ENCODE measurements around the gene SLC13A3.

The SLC13A3 gene

DNA sequence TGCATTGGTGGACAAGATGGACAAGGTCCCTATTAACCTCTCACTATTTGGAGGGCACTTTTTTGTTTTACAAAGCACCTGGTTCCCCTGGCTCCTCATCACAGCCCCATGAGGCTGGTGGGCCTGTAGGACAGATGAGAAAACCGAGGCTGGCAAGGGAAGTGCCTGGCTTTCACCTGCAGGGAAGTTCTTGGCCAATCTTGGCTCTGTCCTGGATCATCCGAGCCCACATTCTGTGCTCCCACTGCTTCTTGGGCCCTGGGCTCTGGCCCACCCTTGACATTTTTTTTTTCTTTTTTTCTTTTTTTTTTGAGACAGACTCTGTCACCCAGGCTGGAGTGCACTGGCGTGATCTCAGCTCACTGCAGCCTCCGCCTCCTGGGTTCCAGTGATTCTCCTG is 14.7 kb downstream of the SLC13A3 start:
- Histone ChIP-seq H3K9ac (ENCODE audit: low read depth, low read length, poor library complexity) (no peak overlapping the region), H3K4me2 (ENCODE audit: insufficient read depth, low read length, poor library complexity, severe bottlenecking) (no peak overlapping the region), H2AK5ac (ENCODE audit: low read depth, low read length) (no peak overlapping the region), H3K27ac (replicated peaks; ENCODE audit: low read length) (no peak overlapping the region), H2BK120ac (ENCODE audit: low read depth, low read length) (no peak overlapping the region), H3K4me1 (ENCODE audit: control insufficient read depth in 2 of 2, insufficient read depth in 1 of 2, low read depth in 1 of 2, low read length in 2 of 2) (peaks cover 11 to 19% of the 10 kb centered on the region in 2 donors), H3K4ac (ENCODE audit: low read length) (no peak overlapping the region), H3K27me3 (ENCODE audit: control insufficient read depth in 3 of 3, insufficient read depth in 3 of 3, low read depth in 1 of 3, low read length in 3 of 3) (no peaks in the 10 kb centered on the region), H2BK15ac (ENCODE audit: low read length) (no peak overlapping the region), H3K14ac (ENCODE audit: low read length) (no peak overlapping the region), H3K23ac (ENCODE audit: low read depth, low read length, poor library complexity) (no peak overlapping the region), H3K4me3 (ENCODE audit: low read length in 2 of 2) (no peak overlapping the region), H3K18ac (ENCODE audit: low read length) (no peak overlapping the region), H4K91ac (ENCODE audit: low read depth, low read length, poor library complexity) (no peak overlapping the region), H2BK12ac (ENCODE audit: low read length) (no peak overlapping the region), H3K9me3 (replicated peaks in 1 of 2; ENCODE audit: control insufficient read depth in 2 of 2, insufficient read depth in 1 of 2, low read depth in 1 of 2, low read length in 2 of 2) (no peaks in the 10 kb centered on the region), H3K36me3 (replicated peaks in 1 of 2; ENCODE audit: control insufficient read depth in 2 of 2, insufficient read depth in 2 of 2, low read length in 2 of 2) (no peaks in the 10 kb centered on the region), H2AFZ (ENCODE audit: low read length) (no peak overlapping the region), H4K8ac (ENCODE audit: low read depth, low read length) (no peak overlapping the region), H2BK5ac (ENCODE audit: low read length) (no peak overlapping the region), H3K79me1 (ENCODE audit: low read depth, low read length) (no peaks in the 10 kb centered on the region)
- no peak for DNase-seq (ENCODE audit: low spot score)
- WGBS, 2 donors (ENCODE audit: extremely low coverage in 2 of 2, insufficient read length in 2 of 2, insufficient replicate concordance in 1 of 2): no CpG with 5 or more reads among the region's 4 CpGs

DNA sequence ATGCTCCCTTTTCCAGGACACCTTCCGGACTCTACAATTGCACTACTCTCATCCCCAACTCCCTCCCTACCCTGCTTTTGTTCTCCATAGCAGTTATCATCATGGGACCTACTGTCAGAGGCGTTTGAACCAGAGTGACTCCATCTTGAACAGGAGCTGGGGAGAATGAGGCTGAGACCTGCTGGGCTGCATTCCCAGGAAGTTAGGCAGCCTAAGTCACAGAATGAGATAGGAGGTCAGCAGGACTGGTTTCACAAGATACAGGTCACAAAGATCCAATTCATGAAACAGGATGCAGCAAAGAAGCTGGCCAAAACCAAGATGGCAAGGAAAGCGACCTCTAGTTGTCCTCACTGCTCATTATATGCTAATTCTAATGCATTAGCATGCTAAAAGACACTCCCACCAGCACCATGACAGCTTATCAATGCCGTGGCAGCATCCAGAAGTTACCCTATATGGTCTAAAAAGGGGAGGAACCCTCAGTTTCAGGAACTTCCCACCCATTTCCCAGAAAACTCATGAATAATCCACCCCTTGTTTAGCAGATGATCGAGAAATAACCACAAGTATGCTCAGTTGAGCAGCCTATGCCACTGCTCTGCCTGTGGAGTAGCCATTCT is 15.6 kb downstream of the SLC13A3 start:
- no CpG with 5 or more reads among the region's 5 CpGs for whole genome bisulfite sequencing, 2 donors (ENCODE audit: extremely low coverage in 2 of 2, insufficient read length in 2 of 2, insufficient replicate concordance in 1 of 2)
- H2AK5ac ChIP-seq (ENCODE audit: low read depth, low read length): no peak overlapping the region
- no peak overlapping the region for H2BK5ac ChIP-seq (ENCODE audit: low read length)
- no peak overlapping the region for H2BK15ac ChIP-seq (ENCODE audit: low read length)
- no peak overlapping the region for H4K91ac ChIP-seq (ENCODE audit: low read depth, low read length, poor library complexity)
- H3K18ac ChIP-seq (ENCODE audit: low read length): no peak overlapping the region
- H3K4me2 ChIP-seq (ENCODE audit: insufficient read depth, low read length, poor library complexity, severe bottlenecking): no peak overlapping the region
- H3K14ac ChIP-seq (ENCODE audit: low read length): no peak overlapping the region
- no peaks in the 10 kb centered on the region for H3K9me3 ChIP-seq (replicated peaks in 1 of 2; ENCODE audit: control insufficient read depth in 2 of 2, insufficient read depth in 1 of 2, low read depth in 1 of 2, low read length in 2 of 2)
- H3K79me1 ChIP-seq (ENCODE audit: low read depth, low read length): no peaks in the 10 kb centered on the region
- no peak overlapping the region for H3K27ac ChIP-seq (replicated peaks; ENCODE audit: low read length)
- no peak for DNase-seq (ENCODE audit: low spot score)
- H2BK120ac ChIP-seq (ENCODE audit: low read depth, low read length): no peak overlapping the region
- H2BK12ac ChIP-seq (ENCODE audit: low read length): no peak overlapping the region
- H3K4ac ChIP-seq (ENCODE audit: low read length): no peak overlapping the region
- no peak overlapping the region for H3K9ac ChIP-seq (ENCODE audit: low read depth, low read length, poor library complexity)
- H3K27me3 ChIP-seq (ENCODE audit: control insufficient read depth in 3 of 3, insufficient read depth in 3 of 3, low read depth in 1 of 3, low read length in 3 of 3): no peaks in the 10 kb centered on the region
- H3K23ac ChIP-seq (ENCODE audit: low read depth, low read length, poor library complexity): no peak overlapping the region
- H4K8ac ChIP-seq (ENCODE audit: low read depth, low read length): no peak overlapping the region
- H3K4me1 ChIP-seq (ENCODE audit: control insufficient read depth in 2 of 2, insufficient read depth in 1 of 2, low read depth in 1 of 2, low read length in 2 of 2): peaks cover 13 to 24% of the 10 kb centered on the region in 2 donors
- H3K36me3 ChIP-seq (replicated peaks in 1 of 2; ENCODE audit: control insufficient read depth in 2 of 2, insufficient read depth in 2 of 2, low read length in 2 of 2): no peaks in the 10 kb centered on the region
- no peak overlapping the region for H2AFZ ChIP-seq (ENCODE audit: low read length)
- no peak overlapping the region for H3K4me3 ChIP-seq (ENCODE audit: low read length in 2 of 2)

DNA sequence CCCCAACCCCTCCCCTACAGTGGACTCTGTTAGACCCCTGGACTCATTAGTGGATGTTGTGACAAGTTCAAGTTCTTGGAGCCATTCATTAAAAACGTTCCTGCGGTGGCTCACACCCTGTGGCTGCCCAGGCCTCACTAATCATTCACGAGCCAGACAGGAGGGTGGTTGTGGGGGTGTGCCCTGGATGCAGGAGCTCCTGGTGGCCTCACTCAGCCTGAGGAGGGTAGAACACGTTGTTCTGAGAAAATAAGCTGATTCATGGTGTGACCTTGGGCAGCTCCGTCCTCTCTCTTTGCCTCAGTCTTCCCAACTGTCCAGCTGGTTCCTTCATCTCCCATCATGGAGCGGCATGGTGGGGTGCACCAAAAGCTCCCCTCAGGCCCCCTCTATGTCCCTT is 16.7 kb downstream of the SLC13A3 start:
- H3K9ac ChIP-seq (ENCODE audit: low read depth, low read length, poor library complexity): no peak overlapping the region
- H3K4me1 ChIP-seq (ENCODE audit: control insufficient read depth in 2 of 2, insufficient read depth in 1 of 2, low read depth in 1 of 2, low read length in 2 of 2): peaks cover 13 to 24% of the 10 kb centered on the region in 2 donors
- H2BK15ac ChIP-seq (ENCODE audit: low read length): no peak overlapping the region
- H3K79me1 ChIP-seq (ENCODE audit: low read depth, low read length): no peaks in the 10 kb centered on the region
- no peak overlapping the region for H3K4me3 ChIP-seq (ENCODE audit: low read length in 2 of 2)
- peak overlapping the region; percentile 33 for H3K23ac ChIP-seq (ENCODE audit: low read depth, low read length, poor library complexity)
- no peak overlapping the region for H2BK120ac ChIP-seq (ENCODE audit: low read depth, low read length)
- H3K27me3 ChIP-seq (ENCODE audit: control insufficient read depth in 3 of 3, insufficient read depth in 3 of 3, low read depth in 1 of 3, low read length in 3 of 3): no peaks in the 10 kb centered on the region
- H3K27ac ChIP-seq (replicated peaks; ENCODE audit: low read length): no peak overlapping the region
- H2BK5ac ChIP-seq (ENCODE audit: low read length): no peak overlapping the region
- DNase-seq (ENCODE audit: low spot score): no peak
- H3K18ac ChIP-seq (ENCODE audit: low read length): peak overlapping the region; percentile 22
- H3K4me2 ChIP-seq (ENCODE audit: insufficient read depth, low read length, poor library complexity, severe bottlenecking): no peak overlapping the region
- peaks cover 0 to 4% of the 10 kb centered on the region in 2 donors for H3K9me3 ChIP-seq (replicated peaks in 1 of 2; ENCODE audit: control insufficient read depth in 2 of 2, insufficient read depth in 1 of 2, low read depth in 1 of 2, low read length in 2 of 2)
- no peak overlapping the region for H2AK5ac ChIP-seq (ENCODE audit: low read depth, low read length)
- H4K91ac ChIP-seq (ENCODE audit: low read depth, low read length, poor library complexity): no peak overlapping the region
- no peaks in the 10 kb centered on the region for H3K36me3 ChIP-seq (replicated peaks in 1 of 2; ENCODE audit: control insufficient read depth in 2 of 2, insufficient read depth in 2 of 2, low read length in 2 of 2)
- no peak overlapping the region for H3K14ac ChIP-seq (ENCODE audit: low read length)
- H3K4ac ChIP-seq (ENCODE audit: low read length): no peak overlapping the region
- no peak overlapping the region for H4K8ac ChIP-seq (ENCODE audit: low read depth, low read length)
- no peak overlapping the region for H2AFZ ChIP-seq (ENCODE audit: low read length)
- no peak overlapping the region for H2BK12ac ChIP-seq (ENCODE audit: low read length)
- no CpG with 5 or more reads among the region's 6 CpGs for WGBS, 2 donors (ENCODE audit: extremely low coverage in 2 of 2, insufficient read length in 2 of 2, insufficient replicate concordance in 1 of 2)

DNA sequence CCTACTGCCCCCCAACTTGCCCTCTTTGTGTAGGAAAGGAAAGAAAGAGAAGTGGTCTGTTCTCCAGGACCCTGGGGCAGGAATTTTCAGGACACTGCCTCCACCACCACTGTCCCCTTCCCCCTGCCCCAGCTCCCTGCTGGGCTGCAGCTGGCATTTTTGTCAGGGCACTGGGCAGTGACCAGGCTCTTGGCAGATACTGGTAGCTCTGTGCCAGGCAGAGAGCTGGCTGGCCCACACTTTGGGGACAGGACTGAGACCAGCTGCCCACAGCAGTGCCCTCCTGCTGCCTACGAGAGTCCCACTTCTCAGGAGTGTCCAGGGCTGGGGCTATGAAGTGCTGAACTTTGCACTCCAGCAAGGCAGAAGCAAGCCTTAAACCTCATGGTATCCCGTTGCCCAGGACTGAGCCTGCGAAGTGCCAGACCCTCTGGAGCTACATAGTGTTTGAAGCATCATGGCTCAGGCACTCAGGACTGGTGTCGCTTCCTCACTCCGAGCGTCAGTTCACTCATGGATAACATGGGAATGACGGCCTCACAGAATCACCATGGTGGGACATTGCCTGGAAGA is 19.3 kb downstream of the SLC13A3 start:
- Histone ChIP-seq H4K91ac (ENCODE audit: low read depth, low read length, poor library complexity) (peak overlapping the region; percentile 16), H2BK12ac (ENCODE audit: low read length) (no peak overlapping the region), H2BK5ac (ENCODE audit: low read length) (no peak overlapping the region), H3K4me3 (ENCODE audit: low read length in 2 of 2) (no peak overlapping the region), H2BK120ac (ENCODE audit: low read depth, low read length) (no peak overlapping the region), H3K9me3 (replicated peaks in 1 of 2; ENCODE audit: control insufficient read depth in 2 of 2, insufficient read depth in 1 of 2, low read depth in 1 of 2, low read length in 2 of 2) (peaks cover 0 to 4% of the 10 kb centered on the region in 2 donors), H3K4me2 (ENCODE audit: insufficient read depth, low read length, poor library complexity, severe bottlenecking) (no peak overlapping the region), H3K27ac (replicated peaks; ENCODE audit: low read length) (no peak overlapping the region), H3K4me1 (ENCODE audit: control insufficient read depth in 2 of 2, insufficient read depth in 1 of 2, low read depth in 1 of 2, low read length in 2 of 2) (peaks cover 4 to 19% of the 10 kb centered on the region in 2 donors), H2BK15ac (ENCODE audit: low read length) (no peak overlapping the region), H3K9ac (ENCODE audit: low read depth, low read length, poor library complexity) (no peak overlapping the region), H2AFZ (ENCODE audit: low read length) (no peak overlapping the region), H3K79me1 (ENCODE audit: low read depth, low read length) (no peaks in the 10 kb centered on the region), H3K27me3 (ENCODE audit: control insufficient read depth in 3 of 3, insufficient read depth in 3 of 3, low read depth in 1 of 3, low read length in 3 of 3) (no peaks in the 10 kb centered on the region), H3K23ac (ENCODE audit: low read depth, low read length, poor library complexity) (no peak overlapping the region), H3K4ac (ENCODE audit: low read length) (no peak overlapping the region), H3K36me3 (replicated peaks in 1 of 2; ENCODE audit: control insufficient read depth in 2 of 2, insufficient read depth in 2 of 2, low read length in 2 of 2) (no peaks in the 10 kb centered on the region), H2AK5ac (ENCODE audit: low read depth, low read length) (no peak overlapping the region), H3K18ac (ENCODE audit: low read length) (peak overlapping the region; percentile 15), H4K8ac (ENCODE audit: low read depth, low read length) (no peak overlapping the region), H3K14ac (ENCODE audit: low read length) (peak overlapping the region; percentile 73)
- DNase-seq (ENCODE audit: low spot score): no peak
- no CpG with 5 or more reads among the region's 7 CpGs for WGBS, 2 donors (ENCODE audit: extremely low coverage in 2 of 2, insufficient read length in 2 of 2, insufficient replicate concordance in 1 of 2)

All from neuronal stem cell (in vitro differentiated cells).